ENCODE data around the gene CHID1. TPM values are rescaled to one million over a fixed set of nuclear protein-coding genes. Genes with fewer than 3 reads are reported as not detected.
A peak's percentile ranks its signal among the peaks of the same experiment; 100 is the strongest.

The CHID1 gene
- total RNA-seq, 1 donor from 2014 or later = 56.6 TPM

DNA sequence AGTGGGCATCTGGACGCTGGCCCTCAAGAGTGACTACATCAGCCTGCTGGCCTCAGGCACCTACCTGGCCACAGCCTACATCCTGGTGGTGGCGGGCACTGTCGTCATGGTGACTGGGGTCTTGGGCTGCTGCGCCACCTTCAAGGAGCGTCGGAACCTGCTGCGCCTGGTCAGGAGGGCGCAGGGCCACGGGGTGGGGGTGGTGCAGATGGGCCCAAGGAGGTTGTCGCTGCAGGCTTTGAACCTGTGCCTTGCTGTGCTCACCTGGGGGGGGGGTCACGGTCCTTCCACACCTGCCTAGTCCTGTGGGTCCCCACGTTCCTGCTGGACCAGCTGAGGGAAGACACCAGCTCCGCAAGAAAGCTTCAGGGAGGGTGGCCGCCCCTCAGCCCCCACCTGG, 74.3 kb downstream of the CHID1 start:
- H3K9me3 ChIP-seq (ENCODE audit: low read depth) = no peaks in the 10 kb centered on the region
- no peak overlapping the region for H3K9ac ChIP-seq
- peaks cover 13% of the 10 kb centered on the region for H3K79me2 ChIP-seq (ENCODE audit: low read depth)
- TF ChIP-seq EZH2 (IDR thresholded peaks at IDR 0.05) (no peak), EZH2phosphoT487 (IDR thresholded peaks at IDR 0.05) (no peak)
- TF ChIP-seq, protein P1, sequence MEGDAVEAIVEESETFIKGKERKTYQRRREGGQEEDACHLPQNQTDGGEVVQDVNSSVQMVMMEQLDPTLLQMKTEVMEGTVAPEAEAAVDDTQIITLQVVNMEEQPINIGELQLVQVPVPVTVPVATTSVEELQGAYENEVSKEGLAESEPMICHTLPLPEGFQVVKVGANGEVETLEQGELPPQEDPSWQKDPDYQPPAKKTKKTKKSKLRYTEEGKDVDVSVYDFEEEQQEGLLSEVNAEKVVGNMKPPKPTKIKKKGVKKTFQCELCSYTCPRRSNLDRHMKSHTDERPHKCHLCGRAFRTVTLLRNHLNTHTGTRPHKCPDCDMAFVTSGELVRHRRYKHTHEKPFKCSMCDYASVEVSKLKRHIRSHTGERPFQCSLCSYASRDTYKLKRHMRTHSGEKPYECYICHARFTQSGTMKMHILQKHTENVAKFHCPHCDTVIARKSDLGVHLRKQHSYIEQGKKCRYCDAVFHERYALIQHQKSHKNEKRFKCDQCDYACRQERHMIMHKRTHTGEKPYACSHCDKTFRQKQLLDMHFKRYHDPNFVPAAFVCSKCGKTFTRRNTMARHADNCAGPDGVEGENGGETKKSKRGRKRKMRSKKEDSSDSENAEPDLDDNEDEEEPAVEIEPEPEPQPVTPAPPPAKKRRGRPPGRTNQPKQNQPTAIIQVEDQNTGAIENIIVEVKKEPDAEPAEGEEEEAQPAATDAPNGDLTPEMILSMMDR (IDR thresholded peaks at IDR 0.05) = no peak
- H3K9me3 Mint-ChIP-seq = no peaks in the 10 kb centered on the region
- H3K36me3 ChIP-seq = no peaks in the 10 kb centered on the region
- no peak overlapping the region for H2AFZ ChIP-seq (replicated peaks)
- H3K27me3 Mint-ChIP-seq (ENCODE audit: insufficient read depth, low read depth) = peaks cover 15% of the 10 kb centered on the region
- H3K27ac ChIP-seq = no peak overlapping the region
- peaks cover 68% of the 10 kb centered on the region for H4K20me1 ChIP-seq (ENCODE audit: low read depth)
- H3K36me3 Mint-ChIP-seq = peaks cover 3% of the 10 kb centered on the region
- peaks cover 14% of the 10 kb centered on the region for H3K4me1 ChIP-seq
- no peak overlapping the region for H3K4me3 Mint-ChIP-seq
- H3K4me3 ChIP-seq = no peak overlapping the region
- no peak for DNase-seq (ENCODE audit: low spot score)
- H3F3A ChIP-seq (ENCODE audit: low read depth) = peaks cover 31% of the 10 kb centered on the region
- H3K4me2 ChIP-seq = no peak overlapping the region
- H3K27me3 ChIP-seq = peaks cover 12% of the 10 kb centered on the region
- H3K4me1 Mint-ChIP-seq = peaks cover 26% of the 10 kb centered on the region
- H3K27ac Mint-ChIP-seq = no peak overlapping the region

DNA sequence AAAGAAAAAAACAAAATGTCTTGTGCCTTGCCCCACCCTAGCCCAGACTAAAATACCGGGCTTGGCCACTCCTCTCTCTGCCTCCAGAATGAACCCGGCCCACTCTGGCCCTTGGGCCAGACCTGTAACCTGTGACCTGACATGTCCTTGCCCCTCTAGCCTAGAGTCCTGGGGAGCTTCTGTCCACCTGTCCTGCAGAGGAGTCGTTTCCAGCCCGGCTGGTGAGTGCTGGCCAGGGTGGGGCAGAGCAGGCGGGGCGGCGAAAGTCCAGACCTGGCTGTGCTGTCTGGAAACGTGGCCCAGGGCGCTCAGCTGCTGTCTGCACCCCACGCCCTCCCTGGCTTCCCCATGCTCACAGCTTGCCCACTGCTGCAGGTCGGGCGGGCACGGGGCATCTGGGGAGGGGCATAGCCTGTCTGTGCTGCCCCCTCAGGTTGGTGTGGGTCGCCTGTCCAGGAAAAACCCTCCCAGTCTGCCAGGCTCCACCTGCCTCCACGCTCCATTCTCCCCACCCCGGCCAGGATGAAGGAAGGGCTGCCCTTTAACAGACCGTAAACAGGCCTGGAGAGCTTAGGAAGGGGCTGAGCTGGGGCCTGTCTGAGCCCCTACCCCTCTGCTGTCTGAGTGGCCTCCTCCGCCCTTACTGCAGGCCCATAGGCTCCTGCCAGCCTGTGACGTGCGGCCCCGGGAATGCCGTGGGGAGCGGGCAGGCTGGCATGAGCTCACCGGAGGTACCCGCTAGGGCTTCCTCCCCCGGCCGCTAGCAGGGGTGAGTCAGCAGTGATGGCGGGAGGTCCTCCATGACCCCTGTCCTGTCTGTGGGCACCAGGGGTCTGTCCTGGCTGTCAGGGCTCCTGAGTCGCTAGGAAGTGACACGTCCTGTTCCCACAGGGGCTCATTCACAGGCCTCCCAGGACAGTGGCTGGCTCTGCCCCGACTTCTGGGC, 76.0 kb downstream of the CHID1 start:
- no peak overlapping the region for H3K27ac ChIP-seq
- H3K9me3 Mint-ChIP-seq = no peaks in the 10 kb centered on the region

DNA sequence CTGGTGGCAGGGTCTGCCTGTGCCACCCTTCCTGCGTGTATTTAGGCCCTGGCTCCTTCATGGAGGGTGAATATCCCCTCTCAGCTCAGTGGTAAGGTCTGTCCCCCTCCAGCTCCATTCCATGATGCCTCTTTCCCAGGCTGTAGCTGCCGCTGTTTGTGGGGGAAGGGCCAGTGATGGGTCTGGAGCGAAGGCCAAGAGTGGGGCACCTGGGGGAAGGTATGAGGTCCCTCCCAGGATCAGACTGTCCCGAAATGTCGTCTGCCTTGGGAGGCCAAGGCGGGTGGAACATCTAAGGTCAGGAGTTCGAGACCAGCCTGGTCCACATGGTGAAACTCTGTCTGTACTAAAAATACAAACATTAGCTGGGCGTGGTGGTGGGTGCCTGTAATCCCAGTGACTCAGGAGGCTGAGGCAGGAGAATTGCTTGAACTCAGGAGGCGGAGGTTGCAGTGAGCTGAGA, 76.7 kb downstream of the CHID1 start:
- TF ChIP-seq EZH2 (IDR thresholded peaks at IDR 0.05) (no peak), EZH2phosphoT487 (IDR thresholded peaks at IDR 0.05) (no peak)
- TF ChIP-seq, protein P1 (IDR thresholded peaks at IDR 0.05) = no peak
- peaks cover 69% of the 10 kb centered on the region for H4K20me1 ChIP-seq (ENCODE audit: low read depth)
- Mint-ChIP-seq H3K27me3 (ENCODE audit: insufficient read depth, low read depth) (peaks cover 25% of the 10 kb centered on the region), H3K36me3 (peaks cover 2% of the 10 kb centered on the region), H3K4me3 (peak overlapping the region; percentile 85), H3K9me3 (no peaks in the 10 kb centered on the region), H3K4me1 (peaks cover 26% of the 10 kb centered on the region), H3K27ac (peak overlapping the region; percentile 63)
- H3K36me3 ChIP-seq = no peaks in the 10 kb centered on the region
- H3K79me2 ChIP-seq (ENCODE audit: low read depth) = no peaks in the 10 kb centered on the region
- DNase-seq (ENCODE audit: low spot score) = no peak
- peaks cover 36% of the 10 kb centered on the region for H3K27me3 ChIP-seq
- no peaks in the 10 kb centered on the region for H3K9me3 ChIP-seq (ENCODE audit: low read depth)
- H3F3A ChIP-seq (ENCODE audit: low read depth) = peaks cover 45% of the 10 kb centered on the region
- H3K4me2 ChIP-seq = peak overlapping the region; percentile 80
- H3K4me1 ChIP-seq = peaks cover 34% of the 10 kb centered on the region
- H2AFZ ChIP-seq (replicated peaks) = no peak overlapping the region
- H3K9ac ChIP-seq = no peak overlapping the region
- H3K4me3 ChIP-seq = peak overlapping the region; percentile 87
- no peak overlapping the region for H3K27ac ChIP-seq

More for the DNA sequence above, 76.0 kb downstream of the CHID1 start:
- Mint-ChIP-seq H3K27ac (peak overlapping the region; percentile 63), H3K4me1 (peaks cover 18% of the 10 kb centered on the region), H3K27me3 (ENCODE audit: insufficient read depth, low read depth) (peaks cover 21% of the 10 kb centered on the region), H3K4me3 (peak overlapping the region; percentile 85), H3K36me3 (peaks cover 3% of the 10 kb centered on the region)
- Histone ChIP-seq H3K79me2 (ENCODE audit: low read depth) (no peaks in the 10 kb centered on the region), H3K4me2 (no peak overlapping the region), H3K4me3 (no peak overlapping the region), H3K9ac (no peak overlapping the region), H3K9me3 (ENCODE audit: low read depth) (no peaks in the 10 kb centered on the region), H3K36me3 (no peaks in the 10 kb centered on the region), H3K27me3 (peaks cover 29% of the 10 kb centered on the region), H3F3A (ENCODE audit: low read depth) (peaks cover 38% of the 10 kb centered on the region), H4K20me1 (ENCODE audit: low read depth) (peaks cover 64% of the 10 kb centered on the region), H3K4me1 (peaks cover 26% of the 10 kb centered on the region), H2AFZ (replicated peaks) (no peak overlapping the region)
- TF ChIP-seq EZH2phosphoT487 (IDR thresholded peaks at IDR 0.05) = no peak
- TF ChIP-seq EZH2 (IDR thresholded peaks at IDR 0.05) = no peak
- TF ChIP-seq, protein P1 (IDR thresholded peaks at IDR 0.05) = no peak
- DNase-seq (ENCODE audit: low spot score) = no peak
